Body of pancreas (tissue), 4 donors: ENCODE results near the gene SYN1.

ENCODE experiments used
- POLR2A ChIP-seq, 3 donors: fragments of 450-650 bp; IDR thresholded peaks; one replicate each; pipeline ENCODE4 v1.6.1; 2016; ENCODE audit warnings: antibody characterized with exemption in 3 of 3, mild to moderate bottlenecking in 2 of 3
- TF ChIP-seq, protein P1 (sequence below), 7 experiments: fragments of 450-650 bp in 4 of 7; fragments of 200-600 bp in 3 of 7; sonication (generic) in 3 of 7; IDR thresholded peaks; one replicate each; pipeline ENCODE4 v1.5.1; 2016 to 2019; ENCODE audit warnings: antibody characterized with exemption in 7 of 7

DNA sequence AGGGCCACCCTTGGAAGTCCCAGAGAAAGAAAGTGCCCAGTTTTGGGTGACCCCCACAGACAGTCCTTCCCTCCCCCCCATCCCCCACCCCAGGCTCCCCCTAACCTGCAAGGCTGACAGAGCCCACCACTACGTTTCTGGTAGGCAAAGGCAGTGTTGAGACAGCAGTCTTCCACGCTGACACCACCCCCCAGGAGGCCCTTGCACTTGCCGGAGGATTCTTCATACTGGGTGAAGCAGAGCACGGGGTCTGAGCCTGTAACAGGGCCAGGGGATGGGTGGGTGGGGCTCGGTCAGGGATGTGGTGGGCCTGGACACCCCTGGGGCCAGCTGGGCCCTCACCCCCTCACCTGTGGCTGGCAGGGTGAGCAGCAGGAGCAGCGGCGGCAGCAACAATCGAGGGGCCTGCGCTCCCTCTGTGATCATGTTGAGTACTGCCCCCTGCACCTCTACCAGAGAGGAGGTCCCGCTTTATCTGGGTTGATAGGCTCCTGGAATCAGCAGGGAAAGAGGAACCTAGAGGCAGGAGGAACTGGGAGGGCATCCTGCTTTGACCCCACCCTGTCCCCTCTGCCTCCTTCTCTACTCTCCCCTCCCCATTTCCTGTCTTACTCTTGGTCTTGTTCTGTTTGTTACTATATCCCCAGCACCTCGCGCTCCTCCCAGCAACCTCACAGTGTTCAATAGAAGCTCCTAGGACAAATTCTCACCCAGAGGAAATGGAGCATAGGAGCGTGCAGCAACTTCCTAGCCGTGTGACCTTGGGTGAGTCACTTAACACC, 10.0 kb upstream of the SYN1 start, which contains the start of gene CFP:
- TF ChIP-seq, protein P1, sequence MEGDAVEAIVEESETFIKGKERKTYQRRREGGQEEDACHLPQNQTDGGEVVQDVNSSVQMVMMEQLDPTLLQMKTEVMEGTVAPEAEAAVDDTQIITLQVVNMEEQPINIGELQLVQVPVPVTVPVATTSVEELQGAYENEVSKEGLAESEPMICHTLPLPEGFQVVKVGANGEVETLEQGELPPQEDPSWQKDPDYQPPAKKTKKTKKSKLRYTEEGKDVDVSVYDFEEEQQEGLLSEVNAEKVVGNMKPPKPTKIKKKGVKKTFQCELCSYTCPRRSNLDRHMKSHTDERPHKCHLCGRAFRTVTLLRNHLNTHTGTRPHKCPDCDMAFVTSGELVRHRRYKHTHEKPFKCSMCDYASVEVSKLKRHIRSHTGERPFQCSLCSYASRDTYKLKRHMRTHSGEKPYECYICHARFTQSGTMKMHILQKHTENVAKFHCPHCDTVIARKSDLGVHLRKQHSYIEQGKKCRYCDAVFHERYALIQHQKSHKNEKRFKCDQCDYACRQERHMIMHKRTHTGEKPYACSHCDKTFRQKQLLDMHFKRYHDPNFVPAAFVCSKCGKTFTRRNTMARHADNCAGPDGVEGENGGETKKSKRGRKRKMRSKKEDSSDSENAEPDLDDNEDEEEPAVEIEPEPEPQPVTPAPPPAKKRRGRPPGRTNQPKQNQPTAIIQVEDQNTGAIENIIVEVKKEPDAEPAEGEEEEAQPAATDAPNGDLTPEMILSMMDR (IDR thresholded peaks at IDR 0.05), result no peak
- TF ChIP-seq POLR2A (IDR thresholded peaks at IDR 0.05), result no peak
